Body of pancreas (tissue), 4 donors: ENCODE data around the gene GRIK4.

Source experiments
- CTCF ChIP-seq, 7 experiments: fragments of 450-650 bp in 4 of 7; fragments of 200-600 bp in 3 of 7; sonication (generic) in 3 of 7; IDR thresholded peaks; one replicate each; pipeline ENCODE4 v1.5.1; 2016 to 2019; ENCODE audit warnings: antibody characterized with exemption in 7 of 7
- POLR2A ChIP-seq, 3 donors: fragments of 450-650 bp; IDR thresholded peaks; one replicate each; pipeline ENCODE4 v1.6.1; 2016; ENCODE audit warnings: antibody characterized with exemption in 3 of 3, mild to moderate bottlenecking in 2 of 3

DNA sequence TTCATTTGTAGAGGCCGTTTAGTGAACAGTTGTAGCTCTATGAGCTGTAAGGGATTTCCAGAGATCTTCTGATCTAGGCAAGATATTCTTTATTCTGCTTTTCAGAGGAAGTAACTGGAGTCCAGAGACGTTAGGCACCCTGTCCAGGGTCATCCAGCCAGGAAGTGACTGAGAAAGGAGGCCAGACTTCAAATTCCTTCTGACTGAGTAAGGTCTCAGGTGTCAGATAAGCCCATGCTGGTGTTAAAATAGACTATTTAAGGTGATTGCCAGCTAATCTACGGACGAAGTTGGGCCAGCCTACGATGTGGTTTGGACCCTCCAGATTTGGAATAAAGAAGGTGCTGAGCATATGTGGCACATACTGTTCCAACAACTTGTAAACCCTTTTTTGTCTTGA is 54.6 kb downstream of the GRIK4 start:
- TF ChIP-seq CTCF (IDR thresholded peaks at IDR 0.05), result no peak
- TF ChIP-seq POLR2A (IDR thresholded peaks at IDR 0.05), result no peak
